Measurements from ENCODE around the gene ERH. TPM values are rescaled to one million over a fixed set of nuclear protein-coding genes. Genes with fewer than 3 reads are reported as not detected.
"Not testable (repeated sequence)": the region's sequence is repeated elsewhere in the genome, so short reads cannot be mapped to it uniquely, and the experiment has no call there.

Gene ERH
- total RNA-seq, 5 donors from 2014 or later (not counting 1 experiment from before 2014, with no cell fraction given): 108 to 119 (median 115) TPM

- H3K4me3 Mint-ChIP-seq; ATAC-seq (replicated peaks in 1 of 4); H3K9me3 Mint-ChIP-seq; H3K36me3 ChIP-seq (ENCODE audit: control insufficient read depth in 2 of 2, extremely low read depth in 1 of 2, insufficient read depth in 1 of 2, low read length in 1 of 2); H3K27ac Mint-ChIP-seq; H3K27ac ChIP-seq (ENCODE audit: low read length); CTCF ChIA-PET; DNase-seq; H3K4me1 ChIP-seq (ENCODE audit: control insufficient read depth in 1 of 2, extremely low read depth in 1 of 2, insufficient read depth in 2 of 2, low read length in 2 of 2); POLR2A ChIA-PET; H3K27me3 ChIP-seq (replicated peaks in 1 of 2; ENCODE audit: control insufficient read depth in 2 of 2, extremely low read depth in 1 of 2, insufficient read depth in 2 of 2, low read length in 1 of 2); H3K4me3 ChIP-seq (ENCODE audit: control insufficient read depth in 1 of 2, extremely low read depth in 1 of 2, low read length in 1 of 2); H3K9me3 ChIP-seq; H3K27me3 Mint-ChIP-seq: not testable (repeated sequence)
- Mint-ChIP-seq H3K4me1 (peaks cover 47 to 58% (median 51%) of the 10 kb centered on the region in 3 donors), H3K36me3 (peaks cover 16% of the 10 kb centered on the region)
- WGBS (ENCODE audit: insufficient coverage): no CpG with 5 or more reads among the region's 4 CpGs
These were observed 18.0 kb upstream of the ERH start for GRCh38 chr14:69416087-69416486.

GRCh38 chr14:69413483-69413882 lies 15.4 kb upstream of the ERH start:
- H3K4me1 Mint-ChIP-seq: peaks cover 28 to 45% (median 30%) of the 10 kb centered on the region in 3 donors
- H3K4me3 Mint-ChIP-seq: no peak overlapping the region
- H3K27me3 Mint-ChIP-seq: no peaks in the 10 kb centered on the region
- H3K4me1 ChIP-seq (ENCODE audit: control insufficient read depth in 1 of 2, extremely low read depth in 1 of 2, insufficient read depth in 2 of 2, low read length in 2 of 2): peaks cover 0 to 2% of the 10 kb centered on the region in 2 experiments
- WGBS (ENCODE audit: insufficient coverage): no CpG with 5 or more reads among the region's 2 CpGs
- H3K27me3 ChIP-seq (replicated peaks in 1 of 2; ENCODE audit: control insufficient read depth in 2 of 2, extremely low read depth in 1 of 2, insufficient read depth in 2 of 2, low read length in 1 of 2): no peaks in the 10 kb centered on the region
- peaks cover 17% of the 10 kb centered on the region for H3K36me3 Mint-ChIP-seq
- H3K4me3 ChIP-seq (ENCODE audit: control insufficient read depth in 1 of 2, extremely low read depth in 1 of 2, low read length in 1 of 2): no peak overlapping the region
- H3K9me3 ChIP-seq: no peaks in the 10 kb centered on the region
- ATAC-seq (replicated peaks in 1 of 4) (no peak), DNase-seq (no peak)
- ChIA-PET CTCF (interaction anchor here in 1 of 2 donors (0.7 kb wide), 1 partner anchor 159 kb away, joined by 5 read pairs; no protein-coding TSS in a partner anchor), POLR2A (no interaction called here)
- no peaks in the 10 kb centered on the region for H3K9me3 Mint-ChIP-seq
- no peaks in the 10 kb centered on the region for H3K36me3 ChIP-seq (ENCODE audit: control insufficient read depth in 2 of 2, extremely low read depth in 1 of 2, insufficient read depth in 1 of 2, low read length in 1 of 2)
- no peak overlapping the region for H3K27ac Mint-ChIP-seq
- no peak overlapping the region for H3K27ac ChIP-seq (ENCODE audit: low read length)

- ATAC-seq (replicated peaks in 1 of 4): no peak
- Mint-ChIP-seq H3K9me3 (no peaks in the 10 kb centered on the region), H3K27me3 (no peaks in the 10 kb centered on the region), H3K4me1 (peaks cover 29 to 44% (median 36%) of the 10 kb centered on the region in 3 donors), H3K4me3 (no peak overlapping the region), H3K36me3 (peaks cover 26% of the 10 kb centered on the region), H3K27ac (no peak overlapping the region)
- Histone ChIP-seq H3K27me3 (replicated peaks in 1 of 2; ENCODE audit: control insufficient read depth in 2 of 2, extremely low read depth in 1 of 2, insufficient read depth in 2 of 2, low read length in 1 of 2) (no peaks in the 10 kb centered on the region), H3K9me3 (no peaks in the 10 kb centered on the region), H3K27ac (ENCODE audit: low read length) (no peak overlapping the region), H3K4me3 (ENCODE audit: control insufficient read depth in 1 of 2, extremely low read depth in 1 of 2, low read length in 1 of 2) (no peak overlapping the region), H3K36me3 (ENCODE audit: control insufficient read depth in 2 of 2, extremely low read depth in 1 of 2, insufficient read depth in 1 of 2, low read length in 1 of 2) (no peaks in the 10 kb centered on the region), H3K4me1 (ENCODE audit: control insufficient read depth in 1 of 2, extremely low read depth in 1 of 2, insufficient read depth in 2 of 2, low read length in 2 of 2) (peaks cover 0 to 2% of the 10 kb centered on the region in 2 experiments)
- no peak for DNase-seq
- CTCF ChIA-PET: no interaction called here
- no CpG with 5 or more reads among the region's 2 CpGs for WGBS (ENCODE audit: insufficient coverage)
- POLR2A ChIA-PET: no interaction called here
These were observed 10.3 kb upstream of the ERH start for GRCh38 chr14:69408331-69408960.

DNA sequence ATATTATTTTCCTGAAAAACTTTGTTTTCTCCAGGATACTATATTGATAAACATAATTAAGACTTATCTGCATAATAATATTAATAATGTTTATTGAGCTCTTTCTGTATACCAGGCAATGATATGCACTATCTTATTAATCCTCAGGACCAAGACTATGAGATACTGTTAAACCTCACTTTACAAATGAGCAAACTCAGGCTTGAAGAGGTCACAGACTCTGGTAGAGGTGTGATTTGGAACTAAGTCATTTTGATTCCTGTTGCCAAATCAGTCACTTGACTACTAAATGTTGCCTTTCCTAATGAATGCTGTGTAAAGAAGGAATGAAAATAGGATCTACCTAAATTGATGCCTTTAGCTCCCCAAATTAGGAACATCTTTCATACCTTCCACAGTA lies 7.7 kb upstream of the ERH start:
- Histone ChIP-seq H3K27me3 (replicated peaks in 1 of 2; ENCODE audit: control insufficient read depth in 2 of 2, extremely low read depth in 1 of 2, insufficient read depth in 2 of 2, low read length in 1 of 2) (no peaks in the 10 kb centered on the region), H3K4me3 (ENCODE audit: control insufficient read depth in 1 of 2, extremely low read depth in 1 of 2, low read length in 1 of 2) (no peak overlapping the region), H3K36me3 (ENCODE audit: control insufficient read depth in 2 of 2, extremely low read depth in 1 of 2, insufficient read depth in 1 of 2, low read length in 1 of 2) (no peaks in the 10 kb centered on the region), H3K4me1 (ENCODE audit: control insufficient read depth in 1 of 2, extremely low read depth in 1 of 2, insufficient read depth in 2 of 2, low read length in 2 of 2) (peaks cover 7 to 9% of the 10 kb centered on the region in 2 experiments), H3K9me3 (no peaks in the 10 kb centered on the region), H3K27ac (ENCODE audit: low read length) (no peak overlapping the region)
- H3K9me3 Mint-ChIP-seq: no peaks in the 10 kb centered on the region
- H3K4me3 Mint-ChIP-seq: no peak overlapping the region
- ChIA-PET CTCF (interaction anchor here in 1 of 2 donors (0.6 kb wide), 1 partner anchor 21 kb away, joined by 3 read pairs; no protein-coding TSS in a partner anchor), POLR2A (no interaction called here)
- H3K36me3 Mint-ChIP-seq: peaks cover 23% of the 10 kb centered on the region
- no peak for DNase-seq
- no peak for ATAC-seq (replicated peaks in 1 of 4)
- no peak overlapping the region for H3K27ac Mint-ChIP-seq
- no peaks in the 10 kb centered on the region for H3K27me3 Mint-ChIP-seq
- peaks cover 35 to 54% (median 47%) of the 10 kb centered on the region in 3 donors for H3K4me1 Mint-ChIP-seq

DNA sequence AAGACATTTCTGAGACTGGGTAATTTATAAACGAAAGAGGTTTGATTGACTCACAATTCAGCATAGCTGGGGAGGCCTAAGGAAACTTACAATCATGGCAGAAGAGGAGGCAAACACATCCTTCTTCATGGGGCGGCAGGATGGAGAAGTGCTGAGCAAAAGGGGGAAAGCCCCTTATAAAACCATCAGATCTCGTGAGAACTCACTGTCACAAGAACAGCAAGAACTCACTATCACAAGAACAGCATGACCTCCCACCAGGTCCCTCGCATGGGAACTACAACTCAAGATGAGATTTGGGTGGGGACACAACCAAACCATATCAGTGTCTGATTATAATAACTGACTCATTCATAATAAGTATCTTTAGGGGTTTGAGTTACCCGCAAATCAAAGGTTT lies 6.8 kb upstream of the ERH start:
- no peaks in the 10 kb centered on the region for H3K9me3 Mint-ChIP-seq
- H3K4me1 Mint-ChIP-seq: peaks cover 44 to 58% (median 56%) of the 10 kb centered on the region in 3 donors
- H3K36me3 Mint-ChIP-seq: peaks cover 27% of the 10 kb centered on the region
- no peaks in the 10 kb centered on the region for H3K9me3 ChIP-seq
- no peak overlapping the region for H3K27ac Mint-ChIP-seq
- H3K27me3 ChIP-seq (replicated peaks in 1 of 2; ENCODE audit: control insufficient read depth in 2 of 2, extremely low read depth in 1 of 2, insufficient read depth in 2 of 2, low read length in 1 of 2): no peaks in the 10 kb centered on the region
- H3K36me3 ChIP-seq (ENCODE audit: control insufficient read depth in 2 of 2, extremely low read depth in 1 of 2, insufficient read depth in 1 of 2, low read length in 1 of 2): no peaks in the 10 kb centered on the region
- H3K4me3 Mint-ChIP-seq: no peak overlapping the region
- H3K4me3 ChIP-seq (ENCODE audit: control insufficient read depth in 1 of 2, extremely low read depth in 1 of 2, low read length in 1 of 2): no peak overlapping the region
- ChIA-PET CTCF (no interaction called here), POLR2A (no interaction called here)
- no peaks in the 10 kb centered on the region for H3K27me3 Mint-ChIP-seq
- peaks cover 16% of the 10 kb centered on the region in 2 experiments for H3K4me1 ChIP-seq (ENCODE audit: control insufficient read depth in 1 of 2, extremely low read depth in 1 of 2, insufficient read depth in 2 of 2, low read length in 2 of 2)
- DNase-seq (no peak), ATAC-seq (replicated peaks in 1 of 4) (no peak)
- H3K27ac ChIP-seq (ENCODE audit: low read length): no peak overlapping the region
- no CpG with 5 or more reads among the region's 5 CpGs for WGBS (ENCODE audit: insufficient coverage)

- peaks cover 48 to 60% (median 60%) of the 10 kb centered on the region in 3 donors for H3K4me1 Mint-ChIP-seq
- H3K36me3 ChIP-seq (ENCODE audit: control insufficient read depth in 2 of 2, extremely low read depth in 1 of 2, insufficient read depth in 1 of 2, low read length in 1 of 2): no peaks in the 10 kb centered on the region
- peaks cover 20% of the 10 kb centered on the region in 2 experiments for H3K4me1 ChIP-seq (ENCODE audit: control insufficient read depth in 1 of 2, extremely low read depth in 1 of 2, insufficient read depth in 2 of 2, low read length in 2 of 2)
- POLR2A ChIA-PET: no interaction called here
- no peaks in the 10 kb centered on the region for H3K9me3 Mint-ChIP-seq
- H3K4me3 Mint-ChIP-seq: no peak overlapping the region
- CTCF ChIA-PET: interaction anchor here in 1 of 2 donors (0.6 kb wide), 1 partner anchor 26 kb away, joined by 3 read pairs; no protein-coding TSS in a partner anchor
- H3K27ac ChIP-seq (ENCODE audit: low read length): no peak overlapping the region
- ATAC-seq (replicated peaks in 1 of 4) (no peak), DNase-seq (no peak)
- no CpG with 5 or more reads among the region's 3 CpGs for WGBS (ENCODE audit: insufficient coverage)
- no peaks in the 10 kb centered on the region for H3K9me3 ChIP-seq
- H3K27me3 Mint-ChIP-seq: no peaks in the 10 kb centered on the region
- no peak overlapping the region for H3K4me3 ChIP-seq (ENCODE audit: control insufficient read depth in 1 of 2, extremely low read depth in 1 of 2, low read length in 1 of 2)
- H3K36me3 Mint-ChIP-seq: peaks cover 27% of the 10 kb centered on the region
- H3K27ac Mint-ChIP-seq: no peak overlapping the region
- H3K27me3 ChIP-seq (replicated peaks in 1 of 2; ENCODE audit: control insufficient read depth in 2 of 2, extremely low read depth in 1 of 2, insufficient read depth in 2 of 2, low read length in 1 of 2): no peaks in the 10 kb centered on the region
These were observed 6.4 kb upstream of the ERH start for GRCh38 chr14:69404478-69404877.
